HG02938 (cell line): ENCODE data around the gene RAPGEF6.
"Not testable (repeated sequence)": the region's sequence is repeated elsewhere in the genome, so short reads cannot be mapped to it uniquely, and the experiment has no call there.

ENCODE experiments used
- ATAC-seq: cut with Tn5 transposase; IDR thresholded peaks from one replicate; pipeline ENCODE4 v1.9.1; 2021; ENCODE audit warnings: mild to moderate bottlenecking, moderate library complexity; ENCODE audit not compliant: unreplicated experiment

RAPGEF6 gene

GRCh38 chr5:131509801-131510200 is 125.2 kb downstream of the RAPGEF6 start:
- no peak for ATAC-seq

DNA sequence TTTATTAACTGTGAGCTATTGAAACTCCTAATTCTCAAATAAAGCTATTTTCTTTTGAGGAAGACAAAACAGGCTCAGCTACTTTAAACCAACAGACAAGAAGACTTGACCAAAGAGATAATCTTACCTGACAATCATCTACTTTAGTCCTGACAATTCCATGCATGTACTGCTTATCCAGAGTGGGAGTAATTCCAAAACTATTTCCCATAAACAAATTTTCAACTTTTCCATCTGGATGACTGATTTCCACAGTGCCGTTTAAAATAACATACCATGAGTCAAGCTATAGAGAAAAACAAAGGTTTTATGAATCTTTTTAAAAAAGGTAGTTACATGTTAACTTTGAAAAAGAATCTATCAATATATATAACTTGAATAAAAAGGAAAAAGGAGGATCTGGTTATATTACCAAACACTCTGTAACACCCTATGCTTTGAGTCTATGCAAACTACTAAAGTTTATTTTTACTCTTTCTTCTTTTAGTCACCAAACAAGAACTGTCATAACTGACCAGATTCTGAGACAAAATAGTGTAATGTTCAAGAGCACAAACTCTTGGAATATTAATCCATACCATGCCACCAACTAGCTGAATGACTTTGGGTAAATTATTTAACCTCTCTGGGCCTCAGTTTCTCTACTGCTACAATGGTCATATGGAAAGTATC is 129.7 kb downstream of the RAPGEF6 start:
- ATAC-seq: no peak

DNA sequence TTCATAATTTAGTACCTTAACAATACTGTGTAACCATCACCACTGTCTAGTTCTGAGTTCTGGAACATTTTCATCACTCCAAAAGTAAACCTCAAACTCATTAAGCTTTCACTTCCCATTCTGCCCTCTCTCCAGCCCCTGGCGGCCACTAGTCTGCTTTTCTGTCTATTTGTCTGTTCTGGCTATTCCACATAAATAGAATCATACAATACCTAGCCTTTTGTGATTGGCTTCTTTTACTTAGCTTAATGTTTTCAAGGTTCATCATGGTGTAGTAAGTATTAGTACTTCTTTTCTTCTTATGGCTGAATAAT is 138.7 kb downstream of the RAPGEF6 start:
- peak; percentile 98 for ATAC-seq

DNA sequence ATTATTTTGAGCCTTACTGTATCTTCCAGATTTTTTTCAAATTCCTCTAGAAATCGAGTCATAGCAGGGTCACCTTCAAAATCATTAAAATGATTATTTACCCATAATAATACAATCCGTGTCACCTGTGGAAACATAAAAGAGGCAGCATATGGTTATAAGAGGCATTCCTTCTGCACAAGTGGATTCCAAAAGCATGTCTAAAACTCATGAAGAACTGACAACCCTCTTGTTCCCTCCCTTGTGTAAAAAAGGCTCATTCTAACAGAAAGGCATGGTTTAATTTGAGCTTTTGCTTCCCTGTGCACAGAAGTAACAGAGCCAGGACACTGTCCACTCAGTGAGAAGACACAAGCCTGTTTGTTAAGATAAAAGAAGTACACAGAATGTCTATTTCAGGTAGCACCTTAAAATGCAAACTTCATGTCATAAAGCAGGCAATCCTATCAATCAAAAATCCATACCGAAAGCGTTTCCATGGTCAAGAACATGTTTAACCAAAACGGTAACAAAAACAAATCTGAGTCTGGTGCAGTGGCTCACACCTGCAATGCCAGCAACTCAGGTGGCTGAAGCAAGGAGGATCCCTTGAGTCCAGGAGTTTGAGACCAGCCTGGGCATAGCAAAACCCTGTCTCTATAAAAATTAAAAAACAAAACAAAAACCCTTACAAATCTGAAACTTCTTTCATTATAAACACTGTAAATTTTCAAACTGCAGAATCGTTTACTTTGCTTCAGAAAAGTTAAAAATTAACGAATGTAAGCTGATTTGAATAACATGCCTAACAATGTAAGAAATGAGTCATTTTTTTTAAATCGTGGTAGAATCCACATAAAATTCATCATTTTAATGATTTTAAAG is 139.3 kb downstream of the RAPGEF6 start:
- ATAC-seq: peak; percentile 27

- no peak for ATAC-seq
Observed at GRCh38 chr5:131491749-131492148, 143.3 kb downstream of the RAPGEF6 start.

DNA sequence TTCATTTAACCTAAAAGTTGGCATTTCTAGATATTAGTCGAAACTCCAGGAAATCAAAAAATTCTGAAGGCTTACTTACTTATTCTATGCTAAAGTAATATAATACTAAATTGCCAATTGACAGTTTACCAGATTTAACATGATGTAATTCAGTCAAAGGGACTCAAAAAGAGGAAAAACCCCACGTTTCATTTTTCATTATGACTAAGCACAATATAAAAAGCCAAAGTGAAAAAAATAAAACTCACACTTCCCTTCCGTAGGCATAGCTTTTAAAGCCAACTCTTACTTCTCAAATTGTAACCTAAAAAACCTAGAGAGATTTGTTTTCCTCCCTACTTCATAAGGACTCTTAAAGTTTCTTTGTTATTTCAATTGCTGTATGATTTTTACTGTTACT is 146.6 kb downstream of the RAPGEF6 start:
- peak; percentile 92 for ATAC-seq

DNA sequence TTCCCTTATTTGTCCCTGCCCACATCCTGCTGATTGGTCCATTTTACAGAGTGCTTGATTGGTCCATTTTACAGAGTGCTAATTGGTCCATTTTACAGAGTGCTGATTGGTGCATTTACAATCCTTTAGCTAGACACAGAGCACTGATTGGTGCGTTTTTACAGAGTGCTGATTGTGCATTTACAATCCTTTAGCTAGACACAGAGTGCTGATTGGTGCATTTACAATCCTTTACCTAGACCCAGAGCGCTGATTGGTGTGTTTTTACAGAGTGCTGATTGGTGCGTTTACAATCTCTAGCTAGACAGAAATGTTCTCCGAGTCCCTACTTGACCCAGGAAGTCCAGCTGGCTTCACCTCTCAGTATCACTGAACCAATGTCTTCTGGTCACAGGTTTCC is 147.7 kb downstream of the RAPGEF6 start:
- ATAC-seq: not testable (repeated sequence)

GRCh38 chr5:131482617-131483016 is 152.4 kb downstream of the RAPGEF6 start:
- ATAC-seq: no peak

DNA sequence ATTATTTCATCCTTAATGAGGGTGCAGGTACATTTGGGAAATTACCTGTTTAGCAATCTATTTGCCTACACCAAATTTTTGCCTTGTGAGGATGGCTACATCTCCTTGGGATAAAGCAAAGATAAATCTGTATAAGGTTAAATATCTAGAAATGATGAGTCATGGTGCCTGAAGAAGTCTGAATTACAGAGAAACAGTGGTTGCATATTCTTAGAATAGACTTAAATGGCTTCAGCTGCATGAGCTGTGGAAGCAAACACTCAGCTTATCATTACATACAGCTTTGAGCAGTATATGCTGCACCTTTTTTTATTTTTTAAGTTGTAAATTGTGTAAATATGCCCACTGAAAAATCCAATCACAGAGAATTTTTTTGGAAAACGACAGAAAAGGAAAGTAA is 153.5 kb downstream of the RAPGEF6 start:
- no peak for ATAC-seq

DNA sequence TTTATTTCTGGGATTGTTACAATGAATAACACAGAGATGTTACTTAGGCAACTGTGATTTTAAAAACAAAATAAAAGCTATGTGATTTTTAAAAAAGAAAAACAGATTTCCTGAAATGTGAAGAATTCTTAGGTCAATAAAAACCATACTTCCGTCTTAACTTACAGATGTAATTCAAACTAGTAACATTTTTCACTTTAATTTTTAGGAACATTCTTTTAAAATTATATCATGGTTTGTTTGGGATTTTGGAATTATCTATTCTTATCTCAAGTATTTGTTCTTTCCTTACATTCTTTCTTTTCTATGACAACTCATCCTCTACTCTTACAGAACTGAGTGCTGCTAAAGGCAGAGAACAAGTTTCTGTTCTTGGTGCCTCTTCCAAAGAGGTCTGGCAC is 159.5 kb downstream of the RAPGEF6 start:
- no peak for ATAC-seq

DNA sequence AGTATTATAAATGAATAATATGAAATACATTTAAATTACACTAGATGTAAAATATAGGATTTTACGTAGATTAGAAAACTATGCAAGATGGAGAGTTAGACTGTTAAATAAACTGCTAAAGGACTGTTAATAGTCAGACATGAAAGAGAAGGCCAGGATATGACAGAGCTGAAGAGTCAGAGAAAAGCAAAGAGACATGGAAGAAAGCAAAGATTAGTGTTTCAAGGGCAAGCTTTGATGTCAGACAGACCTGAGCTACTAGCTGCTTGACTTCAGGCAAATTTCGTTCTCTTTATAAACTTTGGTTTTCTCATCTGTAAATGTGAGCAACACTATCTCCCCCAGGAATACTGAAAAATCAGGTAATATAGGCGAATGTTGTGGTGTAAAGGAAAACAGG is 161.3 kb downstream of the RAPGEF6 start:
- ATAC-seq: no peak

GRCh38 chr5:131466171-131466766 is 168.8 kb downstream of the RAPGEF6 start:
- ATAC-seq: no peak

- no peak for ATAC-seq
Observed at GRCh38 chr5:131463656-131464055, 171.4 kb downstream of the RAPGEF6 start.

DNA sequence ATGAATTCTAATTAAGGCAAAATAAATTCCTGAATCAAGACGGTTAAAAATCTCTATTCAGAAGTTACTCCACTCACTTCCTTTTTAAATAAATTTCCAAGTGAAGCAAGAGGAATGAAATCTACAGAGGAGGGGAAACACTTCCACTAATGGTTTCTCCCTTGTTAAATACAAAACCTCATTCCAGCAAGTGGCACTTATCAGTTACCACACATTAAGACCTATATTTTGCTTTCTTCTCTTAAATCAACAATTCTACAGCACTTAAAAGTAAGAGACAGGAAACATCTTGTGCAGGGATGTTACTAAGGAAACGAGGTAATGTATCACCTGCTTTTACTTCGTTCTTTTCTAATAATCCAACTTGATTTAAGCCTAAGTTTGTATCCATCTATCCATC is 172.6 kb downstream of the RAPGEF6 start:
- no peak for ATAC-seq

DNA sequence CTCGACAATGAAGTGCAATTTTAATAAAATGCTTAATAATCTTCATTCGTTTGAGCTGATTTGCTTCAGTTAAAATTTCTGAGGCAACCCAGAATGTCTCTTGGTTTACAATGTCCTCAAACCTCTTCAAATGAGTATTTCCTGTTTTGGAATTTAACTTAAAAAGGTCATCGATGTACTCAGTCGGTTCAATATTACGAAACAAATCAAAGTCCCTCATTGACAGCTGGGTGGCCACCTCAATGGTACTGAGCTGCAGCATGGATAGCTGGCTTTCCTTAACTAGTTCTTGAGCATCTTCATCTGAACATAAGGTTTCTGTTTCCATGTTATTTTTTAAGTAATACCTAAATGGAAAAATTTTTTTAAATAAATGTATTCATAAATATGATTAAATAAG is 173.3 kb downstream of the RAPGEF6 start:
- ATAC-seq: no peak

DNA sequence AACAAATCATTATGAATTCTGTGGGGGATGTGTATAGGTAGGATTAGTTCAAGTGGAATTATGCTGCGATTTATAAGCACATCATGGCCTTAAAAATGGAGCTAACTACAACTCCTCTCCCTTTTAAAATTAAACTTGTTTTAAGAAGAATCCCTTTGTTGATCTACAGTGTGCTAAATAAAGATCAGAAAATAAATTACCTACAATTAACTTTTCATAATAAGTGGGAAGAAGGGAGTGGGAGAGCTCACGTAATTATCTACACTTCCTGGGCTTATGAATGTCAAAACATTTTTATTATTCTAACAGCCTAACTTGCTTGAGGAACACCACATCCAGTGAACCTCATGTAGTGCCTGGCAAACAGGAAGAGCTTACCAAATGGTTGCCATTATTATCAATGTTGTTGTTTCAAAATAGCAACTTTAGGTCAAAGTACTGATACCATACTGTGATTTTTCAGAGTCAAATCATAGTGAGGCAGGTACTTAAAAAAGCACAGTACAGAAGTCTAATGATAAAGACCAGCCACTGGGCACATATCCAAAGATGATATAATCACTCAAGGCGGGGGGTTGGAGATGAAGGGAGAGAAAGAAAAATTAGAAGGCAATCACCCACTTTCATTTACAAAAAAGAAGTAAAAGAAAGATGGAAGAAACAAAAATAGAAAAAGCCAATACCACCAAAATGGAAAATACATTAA is 174.0 kb downstream of the RAPGEF6 start:
- no peak for ATAC-seq

- no peak for ATAC-seq
Observed at GRCh38 chr5:131460133-131460532, 174.9 kb downstream of the RAPGEF6 start.

DNA sequence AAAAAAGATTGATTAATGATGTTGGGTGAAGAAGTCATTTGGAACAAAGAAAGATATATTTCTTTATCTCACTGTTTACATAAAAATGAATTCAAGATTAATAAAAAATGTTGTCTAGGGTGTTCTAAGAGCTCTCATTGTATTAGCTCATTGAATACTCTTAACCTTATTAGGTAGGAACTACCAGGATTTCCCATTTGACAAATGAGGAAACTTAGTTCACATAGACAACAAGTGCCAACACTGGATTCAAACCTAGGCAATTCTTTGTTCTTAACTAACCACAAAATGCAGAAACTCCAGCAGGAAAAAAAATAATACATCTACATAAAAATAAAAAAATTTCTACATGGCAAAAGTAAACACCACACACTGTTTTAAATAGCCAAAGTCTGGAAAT is 175.8 kb downstream of the RAPGEF6 start:
- ATAC-seq: no peak

GRCh38 chr5:131457193-131457592 is 177.8 kb downstream of the RAPGEF6 start:
- ATAC-seq: no peak

GRCh38 chr5:131450941-131451340 is 184.1 kb downstream of the RAPGEF6 start:
- no peak for ATAC-seq

- no peak for ATAC-seq
Observed at GRCh38 chr5:131441184-131441583, 193.8 kb downstream of the RAPGEF6 start.

DNA sequence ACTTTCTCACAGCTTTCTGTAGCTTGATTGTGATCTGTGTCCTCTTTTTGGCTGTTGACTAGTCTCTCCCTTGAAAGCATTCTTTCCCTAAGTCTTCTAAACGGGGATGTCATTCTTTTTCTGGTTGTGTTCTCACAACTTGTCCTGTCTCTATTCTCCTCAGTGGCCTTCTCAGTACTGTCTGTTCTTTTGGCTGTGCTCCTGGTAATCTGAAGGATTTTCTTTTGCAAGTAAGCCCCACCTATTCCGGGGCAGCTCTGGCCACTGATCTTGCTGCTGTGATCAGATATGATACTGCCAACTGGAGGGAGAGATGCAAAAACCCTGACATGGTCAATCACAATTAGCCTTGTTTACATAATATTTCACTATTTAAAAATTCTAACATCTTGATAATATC is 198.9 kb downstream of the RAPGEF6 start:
- no peak for ATAC-seq
